Uterus (tissue), 4 donors: ENCODE data around the gene PEX11B. TPM values are rescaled to one million over a fixed set of nuclear protein-coding genes. Genes with fewer than 3 reads are reported as not detected.
A peak's percentile ranks its signal among the peaks of the same experiment; 100 is the strongest.
"Not testable (repeated sequence)": the region's sequence is repeated elsewhere in the genome, so short reads cannot be mapped to it uniquely, and the experiment has no call there.

ENCODE experiments used
- DNase-seq, 2 donors: peaks; one replicate each; pipeline ENCODE4 v3.0.0-alpha.2; 2019 to 2020
- H3K27ac ChIP-seq, 2 donors: fragments of 200-600 bp; sonication (generic); 1 replicate in 1 of 2; 2 replicates in 1 of 2; pipeline ENCODE4 v1.5.1; 2016 to 2018
- H3K27me3 ChIP-seq, 2 donors: fragments of 200-600 bp; sonication (generic); one replicate each; pipeline ENCODE4 v1.5.1; 2018 to 2019; ENCODE audit warnings: control low read depth in 1 of 2
- H3K36me3 ChIP-seq, 2 donors: fragments of 200-600 bp; sonication (generic); one replicate each; pipeline ENCODE4 v1.5.1; 2019; ENCODE audit warnings: control low read depth in 1 of 2
- H3K4me1 ChIP-seq, 2 donors: fragments of 200-600 bp; sonication (generic); one replicate each; pipeline ENCODE4 v1.5.1; 2018 to 2019; ENCODE audit warnings: control low read depth in 1 of 2
- H3K4me3 ChIP-seq, 2 donors: fragments of 200-600 bp; sonication (generic); 1 replicate in 1 of 2; 2 replicates in 1 of 2; pipeline ENCODE4 v1.5.1; 2018 to 2019; ENCODE audit warnings: mild to moderate bottlenecking in 1 of 2
- H3K9me3 ChIP-seq, 2 donors: fragments of 200-600 bp; sonication (generic); one replicate each; pipeline ENCODE4 v1.5.1; 2019; ENCODE audit warnings: control low read depth in 1 of 2
- POLR2A ChIP-seq, 2 donors: fragments of 450-650 bp; IDR thresholded peaks; one replicate each; pipeline ENCODE4 v1.6.1; 2016; ENCODE audit warnings: antibody characterized with exemption in 2 of 2, mild to moderate bottlenecking in 1 of 2, moderate library complexity in 1 of 2
- intact Hi-C: fragments of 100-400 bp; cut with DNase I; formaldehyde crosslinking; loops from one replicate; pipeline ENCODE4 v1.15.1; 2023; ENCODE audit warnings: low total_unique reads
- total RNA-seq, 4 donors: library from RNA; depleted of rRNA in 3 of 4; stranded (reverse); fragments of >200 nt in 3 of 4; gene quantifications; one replicate each; pipeline versions ENCODE4 v1.1.0 to v1.2.4, GENCODE V29; 2014 to 2023
- TF ChIP-seq, protein P1 (sequence below), 4 experiments: fragments of 200-600 bp in 2 of 4; fragments of 450-650 bp in 2 of 4; sonication (generic) in 2 of 4; IDR thresholded peaks; one replicate each; pipeline ENCODE4 v1.5.1; 2016 to 2019; ENCODE audit warnings: antibody characterized with exemption in 4 of 4, mild to moderate bottlenecking in 2 of 4, moderate library complexity in 1 of 4
- donor health status: DM: yes; HTN: yes; CAD: no.

Gene PEX11B
- total RNA-seq, 4 donors from 2014 or later: 26.1 to 46.3 (median 36.0) TPM

GRCh38 chr1:145935708-145936107 is 17.2 kb upstream of the PEX11B start:
- Histone ChIP-seq H3K4me1 (no peaks in the 10 kb centered on the region), H3K27me3 (no peaks in the 10 kb centered on the region), H3K4me3 (no peak overlapping the region), H3K36me3 (no peaks in the 10 kb centered on the region), H3K9me3 (no peaks in the 10 kb centered on the region), H3K27ac (no peak overlapping the region)
- intact Hi-C loops: no loop called here
- DNase-seq: no peak
- TF ChIP-seq, protein P1, sequence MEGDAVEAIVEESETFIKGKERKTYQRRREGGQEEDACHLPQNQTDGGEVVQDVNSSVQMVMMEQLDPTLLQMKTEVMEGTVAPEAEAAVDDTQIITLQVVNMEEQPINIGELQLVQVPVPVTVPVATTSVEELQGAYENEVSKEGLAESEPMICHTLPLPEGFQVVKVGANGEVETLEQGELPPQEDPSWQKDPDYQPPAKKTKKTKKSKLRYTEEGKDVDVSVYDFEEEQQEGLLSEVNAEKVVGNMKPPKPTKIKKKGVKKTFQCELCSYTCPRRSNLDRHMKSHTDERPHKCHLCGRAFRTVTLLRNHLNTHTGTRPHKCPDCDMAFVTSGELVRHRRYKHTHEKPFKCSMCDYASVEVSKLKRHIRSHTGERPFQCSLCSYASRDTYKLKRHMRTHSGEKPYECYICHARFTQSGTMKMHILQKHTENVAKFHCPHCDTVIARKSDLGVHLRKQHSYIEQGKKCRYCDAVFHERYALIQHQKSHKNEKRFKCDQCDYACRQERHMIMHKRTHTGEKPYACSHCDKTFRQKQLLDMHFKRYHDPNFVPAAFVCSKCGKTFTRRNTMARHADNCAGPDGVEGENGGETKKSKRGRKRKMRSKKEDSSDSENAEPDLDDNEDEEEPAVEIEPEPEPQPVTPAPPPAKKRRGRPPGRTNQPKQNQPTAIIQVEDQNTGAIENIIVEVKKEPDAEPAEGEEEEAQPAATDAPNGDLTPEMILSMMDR (IDR thresholded peaks at IDR 0.05): no peak
- no peak for TF ChIP-seq POLR2A (IDR thresholded peaks at IDR 0.05)

GRCh38 chr1:145932522-145933009 is 14.0 kb upstream of the PEX11B start:
- H3K9me3 ChIP-seq, H3K36me3 ChIP-seq, H3K4me3 ChIP-seq, intact Hi-C loops, H3K4me1 ChIP-seq, H3K27me3 ChIP-seq, H3K27ac ChIP-seq, DNase-seq: not testable (repeated sequence)

GRCh38 chr1:145927916-145928643 is 9.6 kb upstream of the PEX11B start:
- no peak for DNase-seq
- Histone ChIP-seq H3K36me3 (no peaks in the 10 kb centered on the region), H3K27ac (peak overlapping the region; percentile 95 to 98), H3K9me3 (no peaks in the 10 kb centered on the region), H3K4me1 (peaks cover 0 to 7% of the 10 kb centered on the region in 2 donors), H3K4me3 (peak overlapping the region; percentile 75 to 85), H3K27me3 (no peaks in the 10 kb centered on the region)
- no peak for TF ChIP-seq POLR2A (IDR thresholded peaks at IDR 0.05)
- TF ChIP-seq, protein P1 (IDR thresholded peaks at IDR 0.05): no peak
- intact Hi-C loops: no loop called here

GRCh38 chr1:145927063-145927886 is 8.8 kb upstream of the PEX11B start, which contains the start of gene RBM8A:
Gene RBM8A (minus strand): TSS chr1:145927484. CDS start chr1:145927426, 58 bp downstream.
- intact Hi-C loops: no loop called here
- peak within 1 kb of the TSS; percentile 75 to 85 for H3K4me3 ChIP-seq
- H3K4me1 ChIP-seq: peaks cover 0 to 7% of the 10 kb centered on the region in 2 donors
- H3K27me3 ChIP-seq: no peaks in the 10 kb centered on the region
- H3K9me3 ChIP-seq: no peaks in the 10 kb centered on the region
- DNase-seq: peak; percentile 94 to 98
- H3K27ac ChIP-seq: peak within 1 kb of the TSS; percentile 95 to 98
- H3K36me3 ChIP-seq: no peaks in the 10 kb centered on the region
- peak; percentile 96 to 99 for TF ChIP-seq POLR2A (IDR thresholded peaks at IDR 0.05)
- TF ChIP-seq, protein P1 (IDR thresholded peaks at IDR 0.05): peak in 3 of 4 experiments; percentile 63 to 70 (median 65)

DNA sequence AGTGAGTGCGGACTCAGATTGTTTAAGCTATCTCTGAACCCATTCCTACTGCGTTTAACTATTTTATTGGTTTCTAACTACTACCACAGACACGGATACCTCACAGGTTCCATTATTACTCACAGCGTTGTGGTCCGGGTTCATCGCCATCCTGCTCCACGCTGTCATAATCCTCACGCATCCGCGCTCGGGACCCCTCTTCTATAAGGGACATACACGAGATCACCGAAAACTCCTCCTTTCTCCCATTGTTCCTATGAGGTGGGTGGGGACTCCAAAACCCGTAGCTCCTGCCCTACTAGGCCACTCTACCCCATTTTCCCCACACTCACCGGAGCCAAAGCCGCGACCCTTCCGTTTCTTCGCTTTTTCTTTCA is 8.2 kb upstream of the PEX11B start:
- intact Hi-C loops: no loop called here
- no peak for DNase-seq
- Histone ChIP-seq H3K4me1 (peaks cover 0 to 7% of the 10 kb centered on the region in 2 donors), H3K27ac (peak overlapping the region; percentile 95 to 98), H3K27me3 (no peaks in the 10 kb centered on the region), H3K4me3 (peak overlapping the region; percentile 75 to 85), H3K9me3 (no peaks in the 10 kb centered on the region), H3K36me3 (no peaks in the 10 kb centered on the region)
- TF ChIP-seq, protein P1 (IDR thresholded peaks at IDR 0.05): no peak
- no peak for TF ChIP-seq POLR2A (IDR thresholded peaks at IDR 0.05)
